Measurements from ENCODE around the gene SYNDIG1. TPM values are rescaled to one million over a fixed set of nuclear protein-coding genes. Genes with fewer than 3 reads are reported as not detected.

SYNDIG1 gene
- total RNA-seq, 6 donors from 2014 or later, result 0.30 to 0.37 (median 0.34) TPM; not detected in 3

GRCh38 chr20:24453869-24454268, 15.6 kb upstream of the SYNDIG1 start:
- 14 to 21% methylated on average over 2 of the region's 2 CpGs for WGBS, 2 donors
- no peak overlapping the region for H3K27ac ChIP-seq
- peaks cover 0 to 4% (median 0%) of the 10 kb centered on the region in 4 donors for H3K27me3 ChIP-seq
- TF ChIP-seq EP300 (IDR thresholded peaks at IDR 0.05), result no peak
- no peak for TF ChIP-seq POLR2AphosphoS5 (IDR thresholded peaks at IDR 0.05)
- TF ChIP-seq CTCF (IDR thresholded peaks at IDR 0.05), result no peak
- H3K36me3 ChIP-seq, result no peaks in the 10 kb centered on the region
- DNase-seq (no peak), ATAC-seq (ENCODE audit: low FRiP score in 2 of 2) (no peak)
- H3K9me3 ChIP-seq, result no peaks in the 10 kb centered on the region
- H3K4me1 ChIP-seq, result no peaks in the 10 kb centered on the region
- H3K4me3 ChIP-seq, result no peak overlapping the region

GRCh38 chr20:24455081-24455480, 14.3 kb upstream of the SYNDIG1 start:
- 59 to 61% methylated on average over 6 of the region's 6 CpGs for WGBS, 2 donors
- no peaks in the 10 kb centered on the region for H3K36me3 ChIP-seq
- H3K9me3 ChIP-seq, result no peaks in the 10 kb centered on the region
- TF ChIP-seq CTCF (IDR thresholded peaks at IDR 0.05) (no peak), POLR2AphosphoS5 (IDR thresholded peaks at IDR 0.05) (no peak), EP300 (IDR thresholded peaks at IDR 0.05) (no peak), POLR2A (IDR thresholded peaks at IDR 0.05) (no peak)
- ATAC-seq (ENCODE audit: low FRiP score in 2 of 2) (no peak), DNase-seq (no peak)
- H3K4me1 ChIP-seq, result no peaks in the 10 kb centered on the region
- H3K27me3 ChIP-seq, result peaks cover 0 to 4% (median 0%) of the 10 kb centered on the region in 4 donors
- no peak overlapping the region for H3K4me3 ChIP-seq
- no peak overlapping the region for H3K27ac ChIP-seq

- H3K4me3 ChIP-seq, result no peak overlapping the region
- H3K27me3 ChIP-seq, result peaks cover 0 to 4% (median 0%) of the 10 kb centered on the region in 4 donors
- DNase-seq, result no peak
- H3K4me1 ChIP-seq, result no peaks in the 10 kb centered on the region
- TF ChIP-seq CTCF (IDR thresholded peaks at IDR 0.05), result no peak
- TF ChIP-seq EP300 (IDR thresholded peaks at IDR 0.05), result no peak
- no peak for TF ChIP-seq POLR2A (IDR thresholded peaks at IDR 0.05)
- TF ChIP-seq POLR2AphosphoS5 (IDR thresholded peaks at IDR 0.05), result no peak
- 66 to 85% methylated on average over 3 of the region's 3 CpGs for WGBS, 2 donors
- no peaks in the 10 kb centered on the region for H3K9me3 ChIP-seq
- no peak for ATAC-seq (ENCODE audit: low FRiP score in 2 of 2)
- no peak overlapping the region for H3K27ac ChIP-seq
- no peaks in the 10 kb centered on the region for H3K36me3 ChIP-seq
Measured at GRCh38 chr20:24456398-24456781, 13.0 kb upstream of the SYNDIG1 start.

GRCh38 chr20:24458436-24458835, 11.0 kb upstream of the SYNDIG1 start:
- Histone ChIP-seq H3K9me3 (no peaks in the 10 kb centered on the region), H3K27me3 (no peaks in the 10 kb centered on the region), H3K4me3 (no peak overlapping the region), H3K4me1 (no peaks in the 10 kb centered on the region), H3K27ac (no peak overlapping the region), H3K36me3 (no peaks in the 10 kb centered on the region)
- TF ChIP-seq EP300 (IDR thresholded peaks at IDR 0.05) (no peak), CTCF (IDR thresholded peaks at IDR 0.05) (no peak), POLR2AphosphoS5 (IDR thresholded peaks at IDR 0.05) (no peak), POLR2A (IDR thresholded peaks at IDR 0.05) (no peak)
- 57 to 76% methylated on average over 2 of the region's 2 CpGs for WGBS, 2 donors
- ATAC-seq (ENCODE audit: low FRiP score in 2 of 2), result no peak
- DNase-seq, result no peak

GRCh38 chr20:24459733-24460132, 9.7 kb upstream of the SYNDIG1 start:
- Histone ChIP-seq H3K9me3 (no peaks in the 10 kb centered on the region), H3K36me3 (no peaks in the 10 kb centered on the region), H3K4me1 (no peaks in the 10 kb centered on the region), H3K27ac (no peak overlapping the region), H3K27me3 (no peaks in the 10 kb centered on the region), H3K4me3 (no peak overlapping the region)
- ATAC-seq (ENCODE audit: low FRiP score in 2 of 2), result no peak
- no peak for DNase-seq
- TF ChIP-seq CTCF (IDR thresholded peaks at IDR 0.05) (no peak), EP300 (IDR thresholded peaks at IDR 0.05) (no peak), POLR2AphosphoS5 (IDR thresholded peaks at IDR 0.05) (no peak), POLR2A (IDR thresholded peaks at IDR 0.05) (no peak)
- 80 to 88% methylated on average over 2 of the region's 2 CpGs for WGBS, 2 donors
